Parathyroid adenoma (tissue), 2 donors: ENCODE measurements around the gene SENP5.

Experiments used
- H2AFZ ChIP-seq: fragments of 300-600 bp; sonication (generic); one replicate; pipeline ENCODE4 v1.7.0; 2017; ENCODE audit warnings: antibody characterized with exemption, mild to moderate bottlenecking
- H3K27ac ChIP-seq: fragments of 300-600 bp; sonication (generic); one replicate; pipeline ENCODE4 v1.7.0; 2017
- H3K27me3 ChIP-seq: fragments of 300-600 bp; sonication (generic); one replicate; pipeline ENCODE4 v1.7.0; 2017; ENCODE audit warnings: low read length; ENCODE audit not compliant: control insufficient read depth, insufficient read depth
- H3K36me3 ChIP-seq: fragments of 300-600 bp; sonication (generic); one replicate; pipeline ENCODE4 v1.7.0; 2017; ENCODE audit warnings: low read length; ENCODE audit not compliant: control insufficient read depth, insufficient read depth
- H3K4me1 ChIP-seq: fragments of 300-600 bp; sonication (generic); one replicate; pipeline ENCODE4 v1.7.0; 2017; ENCODE audit warnings: control low read depth
- H3K4me2 ChIP-seq: fragments of 300-600 bp; sonication (generic); one replicate; pipeline ENCODE4 v1.7.0; 2017; ENCODE audit warnings: low read length
- H3K4me3 ChIP-seq: fragments of 300-600 bp; sonication (generic); one replicate; pipeline ENCODE4 v1.7.0; 2017; ENCODE audit warnings: low read depth, low read length
- H3K79me2 ChIP-seq: fragments of 300-600 bp; sonication (generic); one replicate; pipeline ENCODE4 v1.7.0; 2017; ENCODE audit warnings: control low read depth
- H3K9ac ChIP-seq: fragments of 300-600 bp; sonication (generic); one replicate; pipeline ENCODE4 v1.7.0; 2017; ENCODE audit warnings: mild to moderate bottlenecking
- H3K9me3 ChIP-seq: fragments of 300-600 bp; sonication (generic); one replicate; pipeline ENCODE4 v1.7.0; 2017; ENCODE audit warnings: low read length; ENCODE audit not compliant: control insufficient read depth
- CTCF ChIP-seq: fragments of 300-600 bp; sonication (generic); IDR thresholded peaks from one replicate; pipeline ENCODE4 v1.7.0; 2017; ENCODE audit warnings: antibody characterized with exemption, mild to moderate bottlenecking
- donor health status: primary hyperparathyroidism.

SENP5 gene

GRCh38 chr3:196983186-196983585 lies 115.5 kb downstream of the SENP5 start:
- Histone ChIP-seq H2AFZ (no peak overlapping the region), H3K4me1 (peaks cover 21% of the 10 kb centered on the region), H3K27me3 (no peaks in the 10 kb centered on the region), H3K79me2 (no peaks in the 10 kb centered on the region), H3K4me3 (no peak overlapping the region), H3K27ac (no peak overlapping the region), H3K4me2 (no peak overlapping the region), H3K36me3 (no peaks in the 10 kb centered on the region), H3K9me3 (no peaks in the 10 kb centered on the region), H3K9ac (no peak overlapping the region)
- no peak for TF ChIP-seq CTCF
